Measurements from ENCODE around the gene EEFSEC. TPM values are rescaled to one million over a fixed set of nuclear protein-coding genes. Genes with fewer than 3 reads are reported as not detected.

EEFSEC gene
- total and polyA plus RNA-seq, 2 of the 8 experiments (the other 6 are each of a cell fraction or from before 2014, with no cell fraction given): 13.1 to 19.8 TPM

DNA sequence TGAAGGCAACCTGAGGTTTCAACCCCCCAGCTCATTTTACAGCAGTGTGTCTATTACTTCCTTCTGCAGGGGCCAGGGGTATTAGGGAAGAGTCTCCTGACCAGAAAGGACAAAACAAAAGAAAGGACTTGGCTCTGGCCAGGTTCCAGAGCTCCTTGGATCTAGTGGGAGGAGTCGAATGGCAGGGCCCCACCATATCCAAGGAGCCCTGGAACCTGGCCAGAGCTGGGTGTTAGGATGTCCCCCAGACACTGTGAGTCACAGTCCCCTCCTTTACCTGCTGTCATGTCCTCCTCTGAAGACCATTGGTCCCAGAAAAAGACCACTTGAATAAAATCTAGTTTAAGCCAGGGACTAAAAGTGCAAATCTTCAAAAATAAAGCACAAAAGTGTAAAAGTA is 113.2 kb downstream of the EEFSEC start (continued):
- TF ChIP-seq RFX5 (IDR thresholded peaks at IDR 0.05; ENCODE audit: borderline replicate concordance, low read depth, low read length): no peak
